Retinal pigment epithelial cell (primary cell): ENCODE measurements around the gene LYPD3.

Experiments used
- DNase-seq: peaks from one replicate; pipeline ENCODE4 v3.0.0-alpha.2; 2010; ENCODE audit warnings: low read depth
- H3K4me3 ChIP-seq: 2 replicates; pipeline ENCODE4 v1.5.1; 2011; ENCODE audit warnings: mild to moderate bottlenecking, low read length, control low read depth, moderate library complexity
- CTCF ChIP-seq: conservative IDR thresholded peaks from 2 replicates; pipeline ENCODE4 v1.5.1; 2011; ENCODE audit warnings: low read depth, low read length, control low read depth, inconsistent platforms

LYPD3 gene

GRCh38 chr19:43462785-43463380 lies 2.5 kb downstream of the LYPD3 start:
- no peak for TF ChIP-seq CTCF
- DNase-seq: no peak
- peak overlapping the region; percentile 78 for H3K4me3 ChIP-seq

GRCh38 chr19:43462383-43462782 lies 3.0 kb downstream of the LYPD3 start:
- DNase-seq: no peak
- TF ChIP-seq CTCF: no peak
- no peak overlapping the region for H3K4me3 ChIP-seq

- DNase-seq: no peak
- TF ChIP-seq CTCF: no peak
These were observed 4.1 kb downstream of the LYPD3 start for GRCh38 chr19:43461303-43461702.

GRCh38 chr19:43460362-43461016 lies 4.9 kb downstream of the LYPD3 start:
- DNase-seq: no peak
- TF ChIP-seq CTCF: no peak
- H3K4me3 ChIP-seq: no peak overlapping the region

More at GRCh38 chr19:43461303-43461702, 4.1 kb downstream of the LYPD3 start:
- no peak overlapping the region for H3K4me3 ChIP-seq

- no peak for TF ChIP-seq CTCF
- no peak for DNase-seq
- no peak overlapping the region for H3K4me3 ChIP-seq
These were observed 7.6 kb downstream of the LYPD3 start for GRCh38 chr19:43457809-43458208.

- DNase-seq: no peak
- TF ChIP-seq CTCF: no peak
- no peak overlapping the region for H3K4me3 ChIP-seq
These were observed 9.9 kb downstream of the LYPD3 start for GRCh38 chr19:43455321-43456113.
